ENCODE data around the gene CISTR.

Gene CISTR

DNA sequence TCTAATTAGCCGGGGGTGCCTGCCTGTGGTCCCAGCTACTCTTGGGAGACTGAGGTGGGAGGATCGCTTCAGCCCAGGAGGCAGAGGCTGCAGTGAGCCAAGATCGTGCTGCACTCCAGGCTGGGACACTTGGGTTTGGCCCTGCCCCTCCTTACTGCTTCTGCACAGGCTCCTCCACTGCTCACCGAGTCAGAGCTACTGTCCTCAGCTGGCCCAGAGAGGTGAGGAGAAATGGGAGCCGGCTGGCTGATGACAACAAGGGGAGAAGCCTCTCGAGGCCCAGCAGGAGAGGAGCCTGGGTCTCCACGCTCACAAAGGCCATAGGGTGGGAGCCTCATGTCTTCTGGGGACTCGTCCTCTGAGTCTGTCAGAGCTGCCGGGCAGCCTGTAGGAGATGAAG lies 38.3 kb downstream of the CISTR start:
- DNase-seq, result no peak

DNA sequence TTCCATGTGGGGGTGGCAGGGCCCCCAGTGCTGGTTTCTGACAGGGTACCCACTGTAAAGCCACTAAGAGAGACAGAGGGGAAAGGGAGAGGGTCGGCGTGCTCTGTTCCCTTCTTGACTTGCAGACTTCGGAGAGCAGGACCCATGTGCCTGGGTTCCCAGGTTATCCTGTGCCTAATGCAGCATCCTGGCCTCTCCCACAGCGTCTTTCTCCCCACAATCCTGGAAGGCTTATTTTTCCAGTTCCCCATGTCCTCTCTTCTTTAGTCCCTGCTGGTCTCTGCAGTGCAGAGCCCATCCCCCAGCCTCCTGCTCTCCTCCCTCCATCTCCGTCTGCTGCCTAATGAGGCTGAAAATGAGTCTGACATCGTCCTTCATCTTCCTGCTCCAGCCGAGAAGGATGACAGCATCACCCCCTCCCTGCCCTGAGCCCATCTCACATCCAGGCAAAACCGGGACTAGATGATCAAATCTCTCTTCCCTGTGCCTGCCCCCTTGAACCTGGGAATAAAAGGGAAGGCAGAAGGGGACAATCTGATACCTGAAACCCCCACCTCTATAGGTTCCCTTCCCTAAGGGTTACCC lies 39.6 kb downstream of the CISTR start:
- no peak for DNase-seq

DNA sequence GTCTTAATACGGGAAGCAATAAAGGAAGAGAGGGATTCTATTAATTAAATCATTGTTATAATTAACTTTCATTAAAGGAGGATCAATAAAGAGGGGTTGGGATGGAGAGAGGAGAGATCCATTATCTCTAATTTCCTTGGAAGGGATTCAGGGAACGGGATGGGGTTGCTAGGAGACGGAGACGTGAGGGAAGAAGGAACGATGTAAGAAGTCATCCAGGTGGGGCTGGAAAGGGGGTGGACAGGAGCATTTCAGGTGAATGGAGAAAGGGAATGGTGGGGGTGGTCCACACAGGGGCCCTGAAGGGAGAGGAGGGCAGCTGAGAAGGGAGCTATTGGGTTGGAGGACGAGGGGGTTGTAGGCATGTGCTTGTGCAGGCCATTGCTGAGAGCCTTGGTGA lies 41.7 kb downstream of the CISTR start:
- no peak for DNase-seq

DNA sequence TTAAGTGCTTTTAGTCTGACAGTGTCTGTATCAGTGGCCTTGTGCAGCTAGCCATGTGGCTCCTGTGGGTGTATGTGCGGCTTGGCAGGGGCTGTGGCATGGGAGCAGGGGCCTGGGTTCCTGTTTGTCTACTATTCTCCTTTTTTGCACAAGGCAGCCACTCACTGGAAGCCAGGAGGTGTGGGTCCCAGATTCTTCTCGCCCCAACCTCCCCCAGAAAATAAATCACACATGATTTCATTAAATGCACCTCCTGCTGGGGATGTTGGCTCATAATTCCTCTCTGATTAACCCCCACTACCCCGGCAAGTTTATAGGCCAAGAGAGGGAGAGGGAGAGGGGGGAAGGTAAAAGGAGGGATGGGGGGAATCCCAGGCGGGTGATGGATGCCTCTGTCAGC lies 42.1 kb downstream of the CISTR start:
- no peak for DNase-seq

DNA sequence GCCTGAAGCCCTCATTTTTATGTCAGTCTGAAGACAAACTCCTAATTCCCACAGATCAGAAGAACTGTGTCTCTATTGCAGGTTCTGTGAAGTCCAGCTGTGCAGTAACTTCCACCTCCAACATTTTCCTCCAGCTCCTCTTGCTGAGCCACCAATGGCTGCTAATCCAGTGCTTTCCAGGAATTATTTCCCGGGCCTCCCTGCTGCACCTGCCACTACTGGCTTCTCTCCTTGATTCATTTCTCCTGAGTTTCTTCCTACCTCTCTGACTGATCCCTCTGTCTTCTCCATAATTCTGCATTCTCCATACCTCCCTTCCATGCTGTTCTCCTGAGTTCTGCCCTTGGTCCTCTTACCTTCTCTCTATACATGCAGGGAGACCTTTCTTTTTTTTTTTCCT lies 45.7 kb downstream of the CISTR start:
- no peak for DNase-seq

DNA sequence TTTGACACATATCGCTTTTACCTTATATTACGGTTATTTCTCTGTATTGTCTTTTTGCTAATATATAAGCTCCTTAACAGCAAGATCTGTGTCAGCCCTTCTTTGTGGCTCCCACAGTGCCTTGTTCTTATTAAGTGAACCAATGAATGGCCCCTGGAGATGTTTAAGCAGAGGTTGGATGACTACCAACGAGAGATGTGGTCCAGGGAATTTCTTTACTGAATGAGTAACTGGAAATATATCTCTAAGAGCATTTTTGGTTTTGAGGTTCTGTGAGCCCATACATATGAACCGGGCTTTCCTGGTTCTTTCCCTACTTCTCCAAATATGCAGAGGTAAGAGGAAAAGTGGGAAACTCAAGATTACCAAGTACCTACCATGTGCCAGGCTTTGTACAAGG lies 48.0 kb downstream of the CISTR start:
- no peak for DNase-seq

DNA sequence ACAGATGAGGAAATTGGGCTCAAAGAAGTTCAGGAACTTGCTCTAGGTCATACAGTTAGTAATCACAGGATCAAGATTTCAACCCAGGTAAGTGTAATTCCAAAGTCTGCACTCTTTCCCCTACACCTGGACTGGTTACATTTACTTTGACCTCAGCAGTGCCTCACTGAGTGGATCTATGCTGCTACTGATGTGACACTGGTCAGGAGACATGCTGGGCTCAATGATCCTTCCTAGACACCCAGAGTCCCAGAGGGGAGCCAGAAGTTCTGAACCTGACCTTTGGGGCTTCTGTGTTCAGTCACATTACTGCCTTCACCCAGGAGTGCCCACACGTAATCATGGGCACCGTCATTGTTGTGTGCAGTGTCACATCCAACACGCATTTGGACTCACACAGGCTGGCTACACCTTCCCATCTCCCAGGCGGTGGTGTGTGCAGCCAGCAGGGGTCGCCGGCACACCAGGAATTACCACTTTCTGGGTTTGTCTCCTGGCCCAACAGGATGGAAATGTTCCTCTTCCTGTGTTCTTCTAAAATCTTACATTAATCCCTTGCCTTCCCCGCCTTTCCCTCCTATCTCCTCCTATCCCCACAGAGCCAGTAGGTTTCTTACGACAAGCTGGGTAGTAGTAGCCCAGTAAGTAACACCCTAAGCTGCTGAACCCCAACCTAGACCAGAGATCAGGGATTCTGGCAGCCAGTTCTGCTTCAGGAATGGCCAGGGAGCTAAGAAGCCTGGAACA lies 50.1 kb downstream of the CISTR start:
- no peak for DNase-seq

DNA sequence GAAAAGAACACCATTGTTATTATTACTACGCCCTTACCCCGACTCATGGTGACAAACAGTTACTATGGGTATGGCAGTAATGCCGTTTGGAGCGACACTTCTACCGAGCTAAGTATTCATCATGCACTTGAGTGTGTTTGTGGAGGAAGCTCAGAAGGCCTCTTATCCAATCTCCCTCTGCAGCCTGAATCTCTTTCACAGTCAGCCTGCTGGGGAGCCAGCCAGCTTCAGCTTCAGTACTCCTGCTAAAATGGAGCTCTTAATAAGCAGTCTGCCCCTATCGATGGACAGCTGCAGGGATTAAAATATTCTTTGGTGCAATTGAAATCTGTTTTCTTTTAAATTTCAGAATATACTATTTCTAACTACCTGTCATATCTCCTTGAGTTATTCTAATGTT lies 51.2 kb downstream of the CISTR start:
- no peak for DNase-seq

DNA sequence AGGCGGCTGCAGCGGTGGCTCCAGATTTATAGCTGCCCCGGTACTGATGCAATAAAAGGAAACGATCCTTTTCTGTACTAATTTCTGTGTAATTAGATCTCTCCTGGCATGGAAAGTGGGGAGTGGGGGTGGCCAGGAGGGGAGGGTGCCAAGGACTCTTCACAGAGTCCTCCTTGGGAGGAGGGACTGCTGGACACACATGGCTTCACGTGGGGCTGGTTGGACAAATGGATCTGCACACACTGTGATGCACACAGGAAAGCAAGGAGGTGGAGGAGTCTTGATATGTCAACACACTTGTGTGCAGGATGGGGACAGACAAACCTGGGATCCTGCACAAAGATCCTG lies 52.1 kb downstream of the CISTR start:
- no peak for DNase-seq

DNA sequence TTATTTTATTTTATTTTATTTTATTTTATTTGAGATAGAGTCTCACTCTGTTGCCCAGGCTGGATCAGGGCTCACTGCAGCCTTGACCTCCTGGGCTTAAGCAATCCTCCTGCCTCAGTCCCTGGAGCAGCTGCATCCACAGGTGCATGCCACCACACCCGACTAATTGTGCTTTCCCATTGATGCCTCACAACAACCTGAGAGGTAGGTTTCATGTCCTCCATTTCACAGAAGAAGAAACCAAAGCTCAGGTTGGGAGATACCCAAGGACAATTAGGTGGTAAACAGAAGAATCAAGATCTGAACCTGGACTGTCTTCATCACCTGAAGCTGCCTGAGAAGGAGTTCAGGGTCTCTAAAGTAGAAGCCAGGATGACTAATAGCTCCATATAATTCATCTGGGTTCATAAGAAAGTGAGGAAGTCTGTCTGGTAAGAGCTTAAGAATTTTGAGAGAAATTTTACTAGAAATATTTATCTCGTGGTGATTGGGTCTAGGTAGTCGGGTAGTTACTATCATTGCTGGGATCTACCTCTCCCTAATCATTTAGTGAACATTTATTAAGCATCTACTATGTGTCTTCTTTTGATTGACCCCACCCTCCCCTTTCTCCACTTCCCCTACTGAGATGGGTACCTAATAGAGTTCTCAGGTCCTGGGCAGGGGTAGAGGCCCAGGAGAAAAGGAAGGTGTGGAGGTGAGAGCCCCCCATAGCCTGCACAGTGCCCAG lies 52.7 kb downstream of the CISTR start:
- DNase-seq, result no peak

DNA sequence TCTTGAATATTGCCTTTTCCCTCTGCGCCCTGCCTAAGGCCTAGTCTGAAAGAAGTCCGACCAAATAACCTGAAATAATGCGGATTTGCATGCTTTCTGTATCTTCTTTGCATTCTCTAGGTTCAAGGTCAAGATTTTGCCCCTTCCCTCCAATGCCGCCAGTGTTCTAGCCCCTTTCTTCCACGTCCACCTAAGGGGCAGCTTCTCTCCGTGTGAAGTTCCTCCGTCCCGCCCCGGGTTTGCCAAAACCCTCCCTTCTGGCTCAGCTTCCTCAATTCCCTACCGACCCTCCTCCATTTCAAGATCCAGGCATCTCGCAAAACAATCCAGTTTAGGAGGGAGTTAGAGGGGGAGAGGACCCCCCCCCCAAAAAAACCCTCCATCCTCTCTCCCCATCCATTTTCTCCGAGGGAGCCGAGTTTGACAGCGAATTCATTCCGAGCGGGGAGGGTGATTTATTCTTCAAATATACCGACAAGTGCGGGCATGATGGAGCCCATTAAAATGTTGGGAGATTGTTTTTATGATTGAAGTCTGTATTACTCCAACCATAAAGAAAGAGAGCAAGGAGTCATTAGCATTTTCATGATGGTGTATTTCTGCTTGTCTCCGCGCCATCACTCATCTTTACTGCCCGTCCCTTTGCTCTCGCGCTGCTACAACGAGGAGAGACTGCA lies 55.0 kb downstream of the CISTR start:
- DNase-seq, result no peak

All from cortex of kidney (tissue), 1 donor.